Large intestine (tissue), 3 donors: ENCODE results near the gene HSPG2. TPM values are rescaled to one million over a fixed set of nuclear protein-coding genes. Genes with fewer than 3 reads are reported as not detected.

ENCODE experiments used
- DNase-seq, 2 donors: peaks; one replicate each; pipeline versions ENCODE4 v3.0.0 to v3.0.0-alpha.2; 2013
- H3K27ac ChIP-seq: one replicate; pipeline ENCODE4 v1.5.1; 2013; ENCODE audit warnings: low read length
- H3K27me3 ChIP-seq: 2 replicates; pipeline ENCODE4 v1.6.1; 2013; ENCODE audit warnings: low read length; ENCODE audit not compliant: control insufficient read depth, insufficient read depth
- H3K36me3 ChIP-seq: 2 replicates; pipeline ENCODE4 v1.6.1; 2013; ENCODE audit warnings: low read length; ENCODE audit not compliant: control insufficient read depth, insufficient read depth
- H3K4me1 ChIP-seq: one replicate; pipeline ENCODE4 v1.6.1; 2013; ENCODE audit warnings: low read length; ENCODE audit not compliant: control insufficient read depth, insufficient read depth
- H3K4me3 ChIP-seq: one replicate; pipeline ENCODE4 v1.5.1; 2013; ENCODE audit warnings: low read length
- H3K9me3 ChIP-seq: one replicate; pipeline ENCODE4 v1.6.1; 2013; ENCODE audit warnings: mild to moderate bottlenecking, low read depth, low read length, moderate library complexity; ENCODE audit not compliant: control insufficient read depth
- WGBS: methylation state at CpG from one replicate; pipeline ENCODE4 v1.1.5; 2013; ENCODE audit warnings: low lambda C conversion rate; ENCODE audit not compliant: insufficient coverage; 5-methylcytosine and 5-hydroxymethylcytosine counted together
- polyA plus RNA-seq: library from polyadenylated mRNA; unstranded; fragments of 120-200 nt; gene quantifications from one replicate; pipeline ENCODE4 v1.2.1, GENCODE V29; 2013

HSPG2 gene
- polyA plus RNA-seq, 1 donor: 70.4 TPM

DNA sequence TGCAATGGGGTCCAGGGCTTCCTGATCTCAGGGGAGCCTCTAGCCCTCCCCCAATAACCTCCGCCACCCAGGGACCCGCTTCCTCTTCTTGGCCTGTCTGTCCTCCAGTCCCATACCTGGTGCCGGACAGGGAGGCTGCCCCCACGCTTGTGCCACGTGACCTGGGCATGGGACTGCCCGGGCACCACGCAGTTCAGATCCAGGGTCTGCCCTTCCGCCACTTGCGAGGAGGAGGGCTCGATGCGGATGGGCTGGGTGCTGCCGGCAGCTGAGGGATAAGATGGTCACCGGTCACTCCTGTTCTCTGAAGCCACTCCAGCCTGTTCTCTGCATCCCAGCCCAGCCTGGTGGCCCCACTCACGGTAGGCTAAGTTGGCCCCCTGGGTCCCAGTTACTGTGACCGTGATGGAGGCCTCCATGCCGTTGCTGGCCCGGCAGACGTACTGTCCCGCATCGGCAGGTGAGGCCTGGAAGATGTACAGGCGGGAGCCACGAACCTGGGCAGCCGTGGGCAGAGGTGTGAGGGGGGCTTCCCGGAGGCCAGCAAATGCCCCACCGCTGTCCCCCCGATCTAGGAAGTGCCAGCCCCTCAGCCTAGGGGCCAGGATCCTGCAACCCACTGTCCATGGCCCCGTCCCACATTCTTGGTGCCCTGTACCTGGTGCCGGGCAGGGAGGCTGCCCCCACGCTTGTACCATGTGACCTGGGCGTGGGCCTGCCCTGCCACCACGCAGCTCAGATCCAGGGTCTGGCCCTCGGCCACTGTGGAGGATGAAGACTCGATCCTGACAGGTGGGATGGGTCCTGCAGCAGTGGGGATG, 85.5 kb downstream of the HSPG2 start:
- no peak overlapping the region for H3K4me3 ChIP-seq
- H3K9me3 ChIP-seq: no peaks in the 10 kb centered on the region
- WGBS: no CpG with 5 or more reads among the region's 33 CpGs
- no peaks in the 10 kb centered on the region for H3K4me1 ChIP-seq
- peaks cover 80% of the 10 kb centered on the region for H3K36me3 ChIP-seq
- no peak for DNase-seq
- no peak overlapping the region for H3K27ac ChIP-seq
- no peaks in the 10 kb centered on the region for H3K27me3 ChIP-seq

DNA sequence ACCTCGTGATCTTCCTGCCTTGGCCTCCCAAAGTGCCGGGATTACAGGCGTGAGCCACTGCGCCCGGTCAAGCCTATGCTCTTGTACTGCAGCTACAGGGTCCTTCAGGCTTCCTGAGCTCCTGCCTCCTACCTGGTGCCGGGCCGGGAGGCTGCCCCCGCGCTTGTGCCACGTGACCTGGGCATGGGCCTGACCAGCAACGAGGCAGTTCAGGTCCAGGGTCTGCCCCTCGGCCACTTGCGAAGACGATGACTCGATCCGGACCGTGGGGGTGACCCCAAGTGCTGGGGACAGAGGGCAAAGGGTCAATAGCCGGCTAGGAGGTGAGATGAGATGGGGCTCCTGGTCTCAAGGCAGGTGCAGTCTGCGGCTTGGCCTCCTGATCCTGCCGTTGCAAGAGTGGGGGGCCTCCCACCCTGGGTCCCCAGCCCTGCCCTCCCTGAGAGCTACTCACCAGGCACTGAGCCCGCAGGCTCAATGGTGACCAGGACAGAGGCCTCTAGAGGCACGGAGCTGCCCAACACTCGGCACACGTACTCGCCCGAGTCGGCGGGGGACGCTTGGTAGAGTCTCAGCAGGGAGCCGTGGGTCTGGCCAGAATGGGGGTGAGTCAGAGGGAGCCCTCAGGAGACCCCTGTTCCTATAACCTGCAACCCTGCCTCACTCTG, 87.1 kb downstream of the HSPG2 start:
- Histone ChIP-seq H3K27ac (no peak overlapping the region), H3K27me3 (no peaks in the 10 kb centered on the region), H3K4me1 (no peaks in the 10 kb centered on the region), H3K4me3 (no peak overlapping the region), H3K36me3 (peaks cover 76% of the 10 kb centered on the region), H3K9me3 (no peaks in the 10 kb centered on the region)
- no CpG with 5 or more reads among the region's 30 CpGs for WGBS
- no peak for DNase-seq

DNA sequence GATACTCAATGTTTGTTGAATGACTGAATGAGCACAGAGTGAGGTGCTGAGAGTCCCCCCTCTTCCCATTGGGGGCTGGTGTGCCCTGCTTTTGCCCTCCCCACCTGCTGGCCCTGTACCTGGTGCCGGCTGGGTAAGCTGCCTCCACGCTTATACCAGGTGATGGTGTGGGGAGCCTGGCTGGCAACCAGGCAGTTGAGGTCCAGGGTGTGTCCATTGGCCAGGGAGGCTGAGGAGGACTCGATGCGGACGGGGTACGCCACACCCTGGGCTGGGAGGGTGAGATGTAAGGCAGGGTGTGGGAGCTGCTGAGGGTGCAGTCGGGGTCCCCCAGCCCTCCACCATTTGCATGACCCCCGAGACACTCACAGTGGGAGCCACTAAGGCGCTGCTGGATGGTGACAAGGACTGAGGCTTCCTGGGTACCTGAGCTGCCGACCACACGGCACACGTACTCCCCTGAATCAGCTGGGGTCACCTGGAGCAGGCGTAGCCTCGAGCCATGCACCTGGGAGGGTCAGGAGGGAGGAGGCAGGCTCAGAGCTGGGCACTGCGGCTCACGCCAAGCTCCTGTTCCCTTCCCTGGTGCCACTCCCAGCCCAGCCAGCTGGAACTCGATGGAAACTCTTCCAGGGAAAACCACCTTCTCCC, 88.5 kb downstream of the HSPG2 start:
- H3K4me3 ChIP-seq: no peak overlapping the region
- no peaks in the 10 kb centered on the region for H3K27me3 ChIP-seq
- no peak overlapping the region for H3K27ac ChIP-seq
- peaks cover 73% of the 10 kb centered on the region for H3K36me3 ChIP-seq
- DNase-seq: no peak
- no peaks in the 10 kb centered on the region for H3K9me3 ChIP-seq
- no peaks in the 10 kb centered on the region for H3K4me1 ChIP-seq
- no CpG with 5 or more reads among the region's 17 CpGs for WGBS

DNA sequence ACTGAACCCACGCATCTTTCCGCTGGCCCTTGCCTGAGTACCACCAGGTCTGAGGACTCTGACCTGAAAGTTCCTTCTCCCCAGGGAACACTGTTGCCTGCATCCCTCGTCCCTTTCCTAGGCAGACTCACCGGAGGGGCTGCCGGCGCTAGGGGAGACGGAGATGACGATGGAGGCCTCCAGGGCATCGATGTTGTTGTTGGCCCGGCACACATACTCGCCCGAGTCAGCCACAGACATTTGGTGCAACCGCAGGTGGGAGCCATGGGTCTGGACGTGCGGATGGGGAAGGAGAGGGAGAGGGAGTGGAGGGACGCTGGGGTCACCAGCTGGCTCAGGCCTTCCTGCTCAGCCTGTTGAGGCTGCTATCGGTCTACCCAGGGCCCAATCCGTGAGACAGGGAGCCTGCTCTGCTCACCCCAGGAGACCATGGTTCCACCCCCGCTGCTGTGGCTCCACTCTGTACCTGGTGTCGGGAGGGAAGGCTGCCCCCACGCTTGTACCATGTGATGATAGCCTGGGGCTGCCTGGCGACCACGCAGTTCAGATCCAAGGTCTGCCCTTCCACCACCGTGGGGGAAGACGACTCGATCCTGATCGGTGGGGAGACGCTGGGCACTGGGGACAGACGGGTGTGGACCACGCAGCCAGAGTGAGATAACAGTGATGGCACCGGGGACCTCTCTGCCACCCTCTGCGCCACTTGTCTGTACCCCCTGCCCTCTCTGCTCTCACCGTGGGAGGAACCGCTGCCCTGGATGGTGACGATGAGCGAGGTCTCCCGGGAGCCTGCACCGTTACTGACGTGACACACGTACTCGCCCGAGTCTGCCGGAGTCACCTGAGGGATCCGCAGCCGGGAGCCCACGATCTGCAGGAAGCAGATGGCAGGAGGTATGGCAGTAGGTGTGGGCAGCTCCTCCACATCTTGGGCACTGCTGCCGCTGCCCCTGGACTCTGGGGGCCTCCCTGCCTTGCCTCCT, 89.6 kb downstream of the HSPG2 start:
- H3K4me1 ChIP-seq: no peaks in the 10 kb centered on the region
- no CpG with 5 or more reads among the region's 47 CpGs for WGBS
- H3K36me3 ChIP-seq: peaks cover 75% of the 10 kb centered on the region
- H3K4me3 ChIP-seq: no peak overlapping the region
- no peak overlapping the region for H3K27ac ChIP-seq
- DNase-seq: no peak
- H3K9me3 ChIP-seq: no peaks in the 10 kb centered on the region
- H3K27me3 ChIP-seq: no peaks in the 10 kb centered on the region

DNA sequence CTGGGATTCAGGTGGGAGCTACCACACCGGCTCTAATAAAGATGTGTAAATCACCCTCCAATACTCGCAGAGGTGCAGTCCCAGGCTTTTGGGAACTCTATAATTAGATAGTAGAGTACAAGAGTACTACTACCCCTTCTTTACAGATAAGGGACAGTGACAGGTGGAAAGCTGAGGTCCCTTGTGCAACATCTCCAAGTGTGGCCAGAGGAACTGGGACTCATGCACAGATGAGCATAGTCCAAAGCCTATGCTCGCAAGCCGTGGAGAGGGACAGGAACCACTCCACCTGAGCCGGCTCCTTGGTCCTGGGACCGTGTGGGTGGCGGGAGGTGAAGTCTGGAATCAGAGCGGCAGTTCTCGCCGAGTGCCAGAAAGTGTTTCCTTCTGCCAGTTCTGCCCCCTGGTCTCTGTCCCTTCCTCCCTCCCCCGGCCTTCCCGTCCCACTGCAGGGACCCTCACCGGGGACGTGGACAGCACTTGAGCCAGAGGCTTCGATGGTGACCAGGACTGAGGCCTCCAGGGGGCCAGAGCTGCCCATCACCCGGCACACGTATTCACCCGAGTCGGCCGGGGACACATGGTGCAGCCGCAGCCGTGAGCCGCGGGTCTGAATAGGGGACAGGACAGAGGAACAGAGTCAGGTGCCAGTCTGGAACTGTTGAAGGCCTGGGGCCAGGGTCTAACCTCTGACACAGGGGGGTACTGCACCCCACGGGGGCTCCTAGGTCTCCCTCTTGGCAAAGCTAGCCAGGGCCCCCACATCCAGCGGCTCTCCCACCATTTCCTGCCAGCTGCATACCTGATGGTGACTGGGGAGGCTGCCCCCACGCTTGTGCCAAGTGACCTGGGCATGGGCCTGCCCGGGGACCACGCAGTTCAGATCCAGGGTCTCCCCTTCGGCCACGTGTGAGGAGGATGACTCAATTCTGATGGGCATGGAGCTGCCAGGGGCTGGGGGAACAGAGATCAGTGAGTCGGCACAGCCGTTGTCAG, 91.2 kb downstream of the HSPG2 start:
- H3K27ac ChIP-seq: no peak overlapping the region
- H3K4me3 ChIP-seq: no peak overlapping the region
- no peaks in the 10 kb centered on the region for H3K27me3 ChIP-seq
- H3K4me1 ChIP-seq: no peaks in the 10 kb centered on the region
- no CpG with 5 or more reads among the region's 33 CpGs for WGBS
- H3K9me3 ChIP-seq: no peaks in the 10 kb centered on the region
- DNase-seq: no peak
- peaks cover 76% of the 10 kb centered on the region for H3K36me3 ChIP-seq

DNA sequence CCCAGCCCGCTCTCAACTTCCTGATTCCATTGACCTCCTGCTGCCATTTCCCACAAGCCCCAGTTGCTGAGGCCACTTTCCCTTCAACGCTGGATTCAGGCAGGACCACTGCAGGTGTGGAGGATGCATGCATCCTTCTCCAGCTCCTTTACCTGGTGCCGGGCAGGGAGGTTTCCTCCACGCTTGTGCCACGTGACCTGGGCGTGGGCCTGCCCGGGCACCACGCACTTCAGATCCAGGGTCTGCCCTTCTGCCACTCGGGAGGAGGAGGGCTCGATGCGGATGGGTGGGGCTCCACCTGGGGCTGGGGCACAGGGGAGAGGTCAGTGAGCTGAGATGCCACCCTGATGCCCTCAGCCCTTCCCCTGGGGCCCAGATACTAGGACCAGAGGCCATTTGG, 93.1 kb downstream of the HSPG2 start:
- H3K27ac ChIP-seq: no peak overlapping the region
- WGBS: 80% methylated on average over 1 of the region's 11 CpGs
- H3K4me3 ChIP-seq: no peak overlapping the region
- H3K27me3 ChIP-seq: no peaks in the 10 kb centered on the region
- H3K9me3 ChIP-seq: no peaks in the 10 kb centered on the region
- DNase-seq: no peak
- no peaks in the 10 kb centered on the region for H3K4me1 ChIP-seq
- peaks cover 75% of the 10 kb centered on the region for H3K36me3 ChIP-seq

DNA sequence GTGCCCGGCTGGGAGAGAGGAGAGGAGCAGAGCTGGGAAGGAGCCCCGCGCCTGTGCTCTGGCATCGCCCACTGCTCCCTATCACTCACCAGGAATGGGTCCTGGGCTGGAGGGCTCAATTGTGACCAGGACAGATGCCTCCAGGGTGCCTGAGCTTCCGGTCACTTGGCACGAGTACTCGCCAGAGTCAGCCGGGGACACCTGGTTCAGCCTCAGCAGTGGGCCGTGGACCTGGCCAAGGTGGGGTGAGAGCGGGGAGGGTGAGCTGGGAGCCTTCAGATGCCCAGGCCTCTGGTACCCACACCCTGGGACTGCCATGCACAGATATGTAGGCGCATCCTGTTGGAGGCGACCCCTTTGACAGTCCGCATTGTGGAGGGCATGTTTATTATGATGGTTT, 93.9 kb downstream of the HSPG2 start:
- Histone ChIP-seq H3K27ac (no peak overlapping the region), H3K4me3 (no peak overlapping the region), H3K9me3 (no peaks in the 10 kb centered on the region), H3K36me3 (peaks cover 75% of the 10 kb centered on the region), H3K4me1 (no peaks in the 10 kb centered on the region), H3K27me3 (no peaks in the 10 kb centered on the region)
- no CpG with 5 or more reads among the region's 13 CpGs for WGBS
- DNase-seq: no peak

DNA sequence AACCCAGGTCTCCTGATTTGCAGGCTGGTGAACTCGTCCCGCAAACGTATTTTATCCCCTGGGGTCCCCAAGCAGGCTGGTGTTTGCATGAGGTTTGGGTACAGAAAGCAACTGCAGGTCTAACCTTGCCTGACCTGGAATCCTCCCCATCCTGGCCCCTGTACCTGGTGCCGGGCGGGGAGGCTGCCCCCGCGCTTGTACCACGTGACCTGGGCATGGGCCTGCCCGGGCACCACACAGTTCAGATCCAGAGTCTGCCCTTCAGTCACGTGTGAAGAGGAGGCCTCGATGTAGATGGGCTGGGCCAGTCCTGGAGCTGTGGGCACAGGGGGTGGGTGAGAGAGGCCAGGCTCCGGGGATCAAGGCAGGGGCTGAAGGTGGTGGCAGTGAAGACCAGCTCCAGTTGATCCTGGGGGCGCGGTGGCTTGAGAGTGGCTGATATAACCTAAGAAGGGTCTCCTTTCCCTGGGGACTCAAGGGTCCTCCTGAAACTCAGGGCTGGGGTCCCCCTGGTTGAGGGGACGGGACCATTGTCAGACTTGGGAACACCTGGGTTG, 94.4 kb downstream of the HSPG2 start:
- no peak overlapping the region for H3K27ac ChIP-seq
- H3K4me3 ChIP-seq: no peak overlapping the region
- no peaks in the 10 kb centered on the region for H3K9me3 ChIP-seq
- H3K36me3 ChIP-seq: peaks cover 75% of the 10 kb centered on the region
- no peaks in the 10 kb centered on the region for H3K27me3 ChIP-seq
- no peak for DNase-seq
- no CpG with 5 or more reads among the region's 15 CpGs for WGBS
- no peaks in the 10 kb centered on the region for H3K4me1 ChIP-seq

DNA sequence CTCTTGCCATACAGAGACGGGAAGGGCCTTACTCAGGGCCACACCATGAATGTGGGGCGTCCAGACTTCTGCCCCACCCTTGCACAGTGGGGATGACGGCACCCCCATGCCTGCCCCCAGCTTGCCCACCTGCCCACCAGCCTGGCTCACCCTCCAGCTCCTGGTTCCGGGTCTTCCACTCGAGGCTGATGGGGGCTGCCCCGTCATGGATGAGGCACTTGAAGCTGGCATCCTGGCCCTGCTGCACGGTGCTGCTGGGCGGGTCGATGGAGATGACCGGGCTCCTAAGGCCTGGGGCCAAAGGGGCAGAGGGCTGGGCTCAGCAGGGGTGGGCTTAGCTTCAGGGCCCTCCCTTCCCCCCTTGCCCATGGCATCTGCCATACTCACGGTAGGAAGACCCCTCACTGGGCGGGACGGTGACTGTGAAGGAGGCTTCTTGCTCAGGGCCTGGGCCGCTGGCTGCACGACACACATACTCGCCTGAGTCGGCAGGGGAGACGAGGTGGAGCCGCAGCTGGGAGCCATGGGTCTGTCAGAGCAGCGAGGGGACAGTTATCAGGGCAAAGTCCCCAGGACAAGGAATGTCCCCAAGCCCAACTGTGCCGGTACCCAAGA, 95.2 kb downstream of the HSPG2 start:
- Histone ChIP-seq H3K9me3 (no peaks in the 10 kb centered on the region), H3K27ac (no peak overlapping the region), H3K4me3 (no peak overlapping the region), H3K4me1 (no peaks in the 10 kb centered on the region), H3K27me3 (no peaks in the 10 kb centered on the region), H3K36me3 (peaks cover 73% of the 10 kb centered on the region)
- DNase-seq: no peak
- no CpG with 5 or more reads among the region's 21 CpGs for WGBS
